ENCODE results near the gene APOBEC3A.
A peak's percentile ranks its signal among the peaks of the same experiment; 100 is the strongest.
"Not testable (repeated sequence)": the region's sequence is repeated elsewhere in the genome, so short reads cannot be mapped to it uniquely, and the experiment has no call there.

Gene APOBEC3A

DNA sequence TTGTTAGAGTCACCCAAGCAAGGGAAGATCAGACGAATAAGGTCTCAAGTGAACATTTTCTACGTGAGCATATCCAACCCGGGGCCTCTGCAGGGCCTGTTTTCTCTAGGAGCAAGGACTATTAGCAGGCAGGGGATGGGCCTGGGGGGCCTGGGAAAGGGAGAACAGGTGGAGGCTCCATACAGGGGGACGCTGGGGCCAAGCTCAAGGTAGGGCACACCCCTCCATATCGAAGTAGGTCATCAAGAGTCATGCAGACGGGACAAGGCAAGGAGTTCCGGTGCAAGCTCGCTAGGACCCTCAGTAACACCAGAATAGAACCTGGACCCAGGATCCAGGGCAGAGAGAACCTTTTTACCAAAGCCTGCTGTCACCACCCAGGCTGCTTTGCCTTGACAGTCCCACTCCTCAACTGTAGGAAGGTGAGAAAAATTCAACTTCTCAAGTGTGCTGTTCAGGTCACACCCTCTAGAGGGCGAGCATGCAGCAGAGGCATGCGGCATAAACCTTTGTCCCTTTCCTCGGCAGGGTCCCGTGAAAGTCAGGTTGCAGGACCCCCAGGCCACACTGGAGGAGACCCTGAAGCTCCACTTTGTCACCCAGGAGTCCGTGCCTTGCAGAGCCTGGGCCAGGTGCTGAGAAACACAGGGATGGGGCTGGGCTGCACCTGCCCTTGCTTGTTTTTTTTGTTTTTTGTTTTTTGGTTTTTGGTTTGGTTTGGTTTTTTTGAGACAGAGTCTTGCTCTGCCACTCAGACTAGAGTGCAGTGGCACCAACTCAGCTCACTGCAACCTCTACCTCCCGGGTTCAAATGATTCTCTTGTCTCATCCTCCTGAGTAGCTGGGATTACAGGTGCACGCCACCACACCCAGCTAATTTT, 16.1 kb downstream of the APOBEC3A start:
- no peaks in the 10 kb centered on the region for H4K20me1 ChIP-seq (ENCODE audit: low read depth, low read length)

DNA sequence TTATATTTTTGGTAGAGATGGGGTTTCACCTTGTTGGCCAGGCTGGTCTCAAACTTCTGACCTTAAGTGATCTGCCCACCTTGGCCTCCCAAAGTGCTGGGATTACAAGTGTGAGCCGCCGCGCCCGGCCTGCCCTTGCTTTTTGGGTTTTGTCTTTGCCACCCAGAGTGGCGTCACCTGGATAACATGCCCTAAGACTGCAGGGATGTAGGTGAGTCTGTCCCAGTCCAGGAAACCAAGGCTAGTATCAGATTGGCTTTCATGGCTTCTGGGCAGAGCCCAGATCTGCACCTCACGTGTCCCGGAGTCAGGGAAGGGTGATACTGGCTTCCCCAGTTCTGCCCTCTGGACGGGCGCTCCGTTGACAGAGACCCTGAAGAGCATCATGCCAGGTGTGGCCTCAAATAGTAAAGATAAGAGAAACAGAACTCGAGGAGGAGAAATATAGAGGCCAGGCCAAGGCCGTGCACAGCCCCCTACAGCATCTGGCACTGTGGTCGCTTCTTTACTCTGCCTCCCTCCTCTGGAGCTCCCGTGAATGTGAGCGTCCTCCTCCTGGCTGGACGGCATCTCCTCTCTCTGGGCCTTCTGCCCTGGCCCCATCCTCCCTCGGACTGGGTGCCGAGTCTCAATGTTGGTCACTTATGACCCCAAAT, 16.9 kb downstream of the APOBEC3A start:
- no peaks in the 10 kb centered on the region for H4K20me1 ChIP-seq (ENCODE audit: low read depth, low read length)
- no peak overlapping the region for H3K9ac ChIP-seq (ENCODE audit: low read length)
- H3K4me3 ChIP-seq (ENCODE audit: insufficient read depth, low read length, poor library complexity, severe bottlenecking) = no peak overlapping the region
- no peaks in the 10 kb centered on the region for H3K36me3 ChIP-seq (ENCODE audit: low read length)
- H3F3A ChIP-seq (ENCODE audit: insufficient read depth) = no peaks in the 10 kb centered on the region
- H3K9me3 ChIP-seq (ENCODE audit: insufficient read depth, low read length) = no peaks in the 10 kb centered on the region
- TF ChIP-seq EZH2phosphoT487 (conservative IDR thresholded peaks at IDR 0.05; ENCODE audit: low read length) = no peak
- TF ChIP-seq, protein P1, sequence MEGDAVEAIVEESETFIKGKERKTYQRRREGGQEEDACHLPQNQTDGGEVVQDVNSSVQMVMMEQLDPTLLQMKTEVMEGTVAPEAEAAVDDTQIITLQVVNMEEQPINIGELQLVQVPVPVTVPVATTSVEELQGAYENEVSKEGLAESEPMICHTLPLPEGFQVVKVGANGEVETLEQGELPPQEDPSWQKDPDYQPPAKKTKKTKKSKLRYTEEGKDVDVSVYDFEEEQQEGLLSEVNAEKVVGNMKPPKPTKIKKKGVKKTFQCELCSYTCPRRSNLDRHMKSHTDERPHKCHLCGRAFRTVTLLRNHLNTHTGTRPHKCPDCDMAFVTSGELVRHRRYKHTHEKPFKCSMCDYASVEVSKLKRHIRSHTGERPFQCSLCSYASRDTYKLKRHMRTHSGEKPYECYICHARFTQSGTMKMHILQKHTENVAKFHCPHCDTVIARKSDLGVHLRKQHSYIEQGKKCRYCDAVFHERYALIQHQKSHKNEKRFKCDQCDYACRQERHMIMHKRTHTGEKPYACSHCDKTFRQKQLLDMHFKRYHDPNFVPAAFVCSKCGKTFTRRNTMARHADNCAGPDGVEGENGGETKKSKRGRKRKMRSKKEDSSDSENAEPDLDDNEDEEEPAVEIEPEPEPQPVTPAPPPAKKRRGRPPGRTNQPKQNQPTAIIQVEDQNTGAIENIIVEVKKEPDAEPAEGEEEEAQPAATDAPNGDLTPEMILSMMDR (IDR thresholded peaks at IDR 0.05; ENCODE audit: insufficient read depth, low read length, poor library complexity, severe bottlenecking) = no peak
- H3K27me3 ChIP-seq (ENCODE audit: low read length) = no peaks in the 10 kb centered on the region
- H3K9me2 ChIP-seq (replicated peaks; ENCODE audit: insufficient read depth, low read length) = no peaks in the 10 kb centered on the region
- no peak overlapping the region for H3K27ac ChIP-seq (ENCODE audit: low read depth, low read length)
- no peak overlapping the region for H2AFZ ChIP-seq (ENCODE audit: low read depth, low read length, severe bottlenecking)
- H3K79me2 ChIP-seq (ENCODE audit: insufficient read depth, low read length) = no peaks in the 10 kb centered on the region
- H3K4me2 ChIP-seq (ENCODE audit: low read depth, low read length, poor library complexity, severe bottlenecking) = no peak overlapping the region

More for the DNA sequence above, 16.1 kb downstream of the APOBEC3A start:
- no peaks in the 10 kb centered on the region for H3K9me2 ChIP-seq (replicated peaks; ENCODE audit: insufficient read depth, low read length)
- H3K9me3 ChIP-seq (ENCODE audit: insufficient read depth, low read length) = no peaks in the 10 kb centered on the region
- H2AFZ ChIP-seq (ENCODE audit: low read depth, low read length, severe bottlenecking) = no peak overlapping the region
- no peak overlapping the region for H3K27ac ChIP-seq (ENCODE audit: low read depth, low read length)
- H3K9ac ChIP-seq (ENCODE audit: low read length) = no peak overlapping the region
- H3K36me3 ChIP-seq (ENCODE audit: low read length) = no peaks in the 10 kb centered on the region
- H3K4me2 ChIP-seq (ENCODE audit: low read depth, low read length, poor library complexity, severe bottlenecking) = no peak overlapping the region
- H3K4me3 ChIP-seq (ENCODE audit: insufficient read depth, low read length, poor library complexity, severe bottlenecking) = no peak overlapping the region
- no peaks in the 10 kb centered on the region for H3K79me2 ChIP-seq (ENCODE audit: insufficient read depth, low read length)
- no peaks in the 10 kb centered on the region for H3K27me3 ChIP-seq (ENCODE audit: low read length)
- H3F3A ChIP-seq (ENCODE audit: insufficient read depth) = no peaks in the 10 kb centered on the region
- TF ChIP-seq EZH2phosphoT487 (conservative IDR thresholded peaks at IDR 0.05; ENCODE audit: low read length) = no peak
- TF ChIP-seq, protein P1 (IDR thresholded peaks at IDR 0.05; ENCODE audit: insufficient read depth, low read length, poor library complexity, severe bottlenecking) = peak; percentile 89

DNA sequence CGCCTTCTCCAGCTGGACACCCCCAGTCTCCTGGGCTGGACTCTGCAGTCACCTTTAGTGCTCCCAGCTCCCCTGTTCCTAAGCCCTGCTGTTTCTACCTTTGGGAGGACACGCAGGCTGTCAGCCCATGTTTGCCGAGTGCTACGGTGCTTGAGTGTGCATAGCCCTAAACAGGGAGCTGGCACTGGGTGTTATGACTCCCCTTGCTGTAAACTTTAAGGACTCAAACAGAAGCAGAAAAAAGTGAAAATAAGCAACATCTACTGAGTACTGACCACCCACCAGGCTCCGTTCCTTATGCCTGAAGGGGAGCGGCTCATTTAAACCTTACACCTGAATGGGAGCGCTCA, 17.4 kb downstream of the APOBEC3A start:
- no peak overlapping the region for H3K4me3 ChIP-seq (ENCODE audit: insufficient read depth, low read length, poor library complexity, severe bottlenecking)
- no peaks in the 10 kb centered on the region for H3K9me3 ChIP-seq (ENCODE audit: insufficient read depth, low read length)
- no peak for TF ChIP-seq EZH2phosphoT487 (conservative IDR thresholded peaks at IDR 0.05; ENCODE audit: low read length)
- TF ChIP-seq, protein P1 (IDR thresholded peaks at IDR 0.05; ENCODE audit: insufficient read depth, low read length, poor library complexity, severe bottlenecking) = no peak
- H3K9ac ChIP-seq (ENCODE audit: low read length) = no peak overlapping the region
- H3F3A ChIP-seq (ENCODE audit: insufficient read depth) = no peaks in the 10 kb centered on the region
- H3K4me2 ChIP-seq (ENCODE audit: low read depth, low read length, poor library complexity, severe bottlenecking) = no peak overlapping the region
- H4K20me1 ChIP-seq (ENCODE audit: low read depth, low read length) = no peaks in the 10 kb centered on the region
- H2AFZ ChIP-seq (ENCODE audit: low read depth, low read length, severe bottlenecking) = no peak overlapping the region
- H3K27ac ChIP-seq (ENCODE audit: low read depth, low read length) = no peak overlapping the region
- no peaks in the 10 kb centered on the region for H3K27me3 ChIP-seq (ENCODE audit: low read length)
- no peaks in the 10 kb centered on the region for H3K36me3 ChIP-seq (ENCODE audit: low read length)
- H3K9me2 ChIP-seq (replicated peaks; ENCODE audit: insufficient read depth, low read length) = no peaks in the 10 kb centered on the region
- no peaks in the 10 kb centered on the region for H3K79me2 ChIP-seq (ENCODE audit: insufficient read depth, low read length)

DNA sequence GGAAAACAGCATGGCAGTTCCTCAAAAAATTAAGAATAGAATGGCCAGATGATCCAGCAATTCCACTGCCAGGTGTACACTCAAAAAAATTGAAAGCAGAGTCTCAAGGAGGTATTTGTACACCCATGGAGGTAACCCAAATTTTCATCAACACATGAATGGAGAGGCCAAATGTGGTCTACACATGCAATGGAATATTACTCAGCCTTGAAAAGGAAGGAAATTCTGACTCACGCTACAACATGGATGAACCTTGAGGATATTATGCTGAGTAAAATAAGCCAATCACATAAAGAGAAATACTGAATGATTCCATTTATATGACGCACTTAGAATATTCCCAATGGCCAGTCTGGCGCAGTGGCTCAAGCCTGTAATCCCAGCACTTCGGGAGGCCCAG, 19.9 kb downstream of the APOBEC3A start:
- H3K4me3 ChIP-seq (ENCODE audit: insufficient read depth, low read length, poor library complexity, severe bottlenecking); H3K27ac ChIP-seq (ENCODE audit: low read depth, low read length); H3K9me2 ChIP-seq (replicated peaks; ENCODE audit: insufficient read depth, low read length): not testable (repeated sequence)

DNA sequence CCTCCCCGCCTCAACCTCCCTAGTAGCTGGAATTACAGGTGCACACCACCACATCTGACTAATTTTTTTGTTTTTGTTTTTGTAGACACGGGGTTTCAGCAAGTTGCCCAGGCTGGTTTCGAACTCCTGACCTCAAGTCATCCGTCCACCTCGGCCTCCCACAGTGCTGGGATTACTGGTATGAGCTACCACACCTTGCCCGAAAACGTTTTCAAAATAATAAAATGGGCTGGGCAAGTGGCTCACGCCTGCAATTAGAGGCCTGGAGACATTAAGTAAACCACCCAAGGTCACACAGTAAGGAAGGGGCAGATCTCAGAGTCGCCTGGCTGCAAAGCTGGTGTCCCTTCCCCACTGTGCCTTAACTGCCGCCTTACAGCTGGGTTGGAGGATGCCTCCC, 23.2 kb downstream of the APOBEC3A start:
- H3K9me3 ChIP-seq (ENCODE audit: insufficient read depth, low read length); H3K36me3 ChIP-seq (ENCODE audit: low read length); H3F3A ChIP-seq (ENCODE audit: insufficient read depth); H3K27ac ChIP-seq (ENCODE audit: low read depth, low read length); H3K27me3 ChIP-seq (ENCODE audit: low read length); H4K20me1 ChIP-seq (ENCODE audit: low read depth, low read length); H3K4me3 ChIP-seq (ENCODE audit: insufficient read depth, low read length, poor library complexity, severe bottlenecking); H3K9ac ChIP-seq (ENCODE audit: low read length); H3K9me2 ChIP-seq (replicated peaks; ENCODE audit: insufficient read depth, low read length); H2AFZ ChIP-seq (ENCODE audit: low read depth, low read length, severe bottlenecking); H3K79me2 ChIP-seq (ENCODE audit: insufficient read depth, low read length); H3K4me2 ChIP-seq (ENCODE audit: low read depth, low read length, poor library complexity, severe bottlenecking): not testable (repeated sequence)

More for the DNA sequence above, 19.9 kb downstream of the APOBEC3A start:
- H3K9me3 ChIP-seq (ENCODE audit: insufficient read depth, low read length); H4K20me1 ChIP-seq (ENCODE audit: low read depth, low read length); H3K9ac ChIP-seq (ENCODE audit: low read length); H3K27me3 ChIP-seq (ENCODE audit: low read length); H3K79me2 ChIP-seq (ENCODE audit: insufficient read depth, low read length); H3K36me3 ChIP-seq (ENCODE audit: low read length); H3F3A ChIP-seq (ENCODE audit: insufficient read depth); H2AFZ ChIP-seq (ENCODE audit: low read depth, low read length, severe bottlenecking); H3K4me2 ChIP-seq (ENCODE audit: low read depth, low read length, poor library complexity, severe bottlenecking): not testable (repeated sequence)
